Fibroblast of pulmonary artery (primary cell): ENCODE data around the gene TEAD1.

Experiments used
- DNase-seq: peaks from one replicate; pipeline ENCODE4 v3.0.0-alpha.2; 2010; ENCODE audit warnings: low read depth
- H3K4me3 ChIP-seq: replicated peaks from 2 replicates; pipeline ENCODE4 v1.5.1; 2011; ENCODE audit warnings: low read depth, mild to moderate bottlenecking, control low read depth, low read length, moderate library complexity
- TF ChIP-seq, protein P1 (sequence below): IDR thresholded peaks from 2 replicates; pipeline ENCODE4 v1.5.1; 2011; ENCODE audit warnings: mild to moderate bottlenecking, control low read depth, low read length, inconsistent platforms; ENCODE audit errors: missing control alignments

The TEAD1 gene

DNA sequence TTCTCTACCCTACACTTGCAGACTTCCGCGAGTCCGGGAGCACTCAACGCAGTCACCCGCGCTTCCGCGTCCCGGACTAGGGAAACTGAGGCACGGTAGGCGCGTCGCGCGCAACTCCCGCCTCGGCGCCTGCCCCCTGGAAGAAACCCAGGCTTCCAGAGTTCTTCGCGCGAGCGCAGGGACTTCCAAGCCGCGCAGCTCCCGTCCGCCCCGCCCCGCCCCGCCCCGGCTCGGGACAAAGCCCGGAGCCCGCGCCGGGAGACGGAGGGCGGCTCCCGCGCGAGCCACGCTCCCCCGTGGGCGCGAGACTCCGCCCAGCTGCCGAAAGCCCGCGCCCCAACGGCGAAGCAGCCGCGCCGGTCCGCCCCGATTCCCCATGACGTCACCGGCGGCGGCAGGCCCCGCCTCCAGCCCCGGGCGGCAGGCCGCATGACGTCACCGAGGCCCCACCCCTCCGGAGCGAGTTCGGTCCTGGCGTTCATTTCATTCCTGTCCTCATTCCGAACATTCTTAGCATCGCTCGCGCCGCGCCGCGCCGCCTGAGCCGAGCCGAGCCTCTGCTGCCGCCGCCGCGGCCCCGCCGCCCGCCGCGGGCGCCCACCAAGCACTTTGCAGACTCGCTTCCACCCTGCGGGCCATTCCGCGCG, at the start of gene TEAD1:
Gene TEAD1 (plus strand): TSS at position 498 of the 647 bp plus-strand sequence.
- peak; percentile 97 for DNase-seq
- TF ChIP-seq, protein P1, sequence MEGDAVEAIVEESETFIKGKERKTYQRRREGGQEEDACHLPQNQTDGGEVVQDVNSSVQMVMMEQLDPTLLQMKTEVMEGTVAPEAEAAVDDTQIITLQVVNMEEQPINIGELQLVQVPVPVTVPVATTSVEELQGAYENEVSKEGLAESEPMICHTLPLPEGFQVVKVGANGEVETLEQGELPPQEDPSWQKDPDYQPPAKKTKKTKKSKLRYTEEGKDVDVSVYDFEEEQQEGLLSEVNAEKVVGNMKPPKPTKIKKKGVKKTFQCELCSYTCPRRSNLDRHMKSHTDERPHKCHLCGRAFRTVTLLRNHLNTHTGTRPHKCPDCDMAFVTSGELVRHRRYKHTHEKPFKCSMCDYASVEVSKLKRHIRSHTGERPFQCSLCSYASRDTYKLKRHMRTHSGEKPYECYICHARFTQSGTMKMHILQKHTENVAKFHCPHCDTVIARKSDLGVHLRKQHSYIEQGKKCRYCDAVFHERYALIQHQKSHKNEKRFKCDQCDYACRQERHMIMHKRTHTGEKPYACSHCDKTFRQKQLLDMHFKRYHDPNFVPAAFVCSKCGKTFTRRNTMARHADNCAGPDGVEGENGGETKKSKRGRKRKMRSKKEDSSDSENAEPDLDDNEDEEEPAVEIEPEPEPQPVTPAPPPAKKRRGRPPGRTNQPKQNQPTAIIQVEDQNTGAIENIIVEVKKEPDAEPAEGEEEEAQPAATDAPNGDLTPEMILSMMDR: no peak
- peak within 1 kb of the TSS; percentile 80 for H3K4me3 ChIP-seq

DNA sequence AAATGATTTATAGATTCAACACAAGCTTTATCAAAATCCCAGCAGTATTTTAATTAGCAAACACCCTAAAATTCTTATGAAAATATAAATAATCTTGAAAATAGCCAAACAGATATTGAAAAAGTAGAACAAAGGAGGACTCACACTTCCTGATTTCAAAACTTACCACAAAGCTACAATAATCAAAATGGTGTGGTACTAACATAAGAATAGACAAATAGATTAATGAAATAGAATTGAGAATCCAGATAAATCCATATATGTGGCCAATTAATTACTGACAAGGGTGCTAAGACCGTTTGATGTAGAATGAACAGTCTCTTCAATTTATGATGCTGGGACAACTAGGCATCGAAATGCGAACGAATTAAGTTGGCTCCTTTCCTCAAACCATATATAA, 49.6 kb upstream of the TEAD1 start:
- DNase-seq: no peak
- no peak overlapping the region for H3K4me3 ChIP-seq
- TF ChIP-seq, protein P1: no peak

DNA sequence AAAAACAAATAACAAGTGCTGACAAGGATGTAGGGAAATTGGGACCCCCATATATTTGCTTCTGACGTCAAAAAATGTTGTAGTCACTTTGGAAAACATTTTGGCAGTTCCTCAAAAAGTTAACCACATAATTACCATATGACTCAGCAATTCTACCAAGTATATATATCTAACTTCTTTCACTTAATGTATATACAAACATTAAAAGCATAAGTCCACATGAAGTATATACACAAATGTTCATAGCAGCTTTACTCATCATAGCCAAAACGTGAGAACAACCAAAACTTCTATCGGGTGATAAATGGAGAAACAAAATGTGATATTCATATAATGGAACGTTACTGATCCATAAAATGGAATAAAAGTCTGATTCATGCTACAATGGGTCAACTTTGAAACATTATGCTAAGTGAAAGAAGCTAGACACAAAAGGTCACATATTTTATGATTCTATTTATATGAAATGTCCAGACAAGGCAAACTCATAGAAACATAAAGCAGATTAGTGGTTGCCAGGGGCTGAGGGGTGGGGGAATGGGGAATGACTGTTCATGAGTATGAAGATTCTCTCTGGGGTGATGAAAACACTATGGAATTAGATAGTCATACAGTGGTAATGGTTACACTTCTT, 48.7 kb upstream of the TEAD1 start:
- DNase-seq: peak; percentile 62
- H3K4me3 ChIP-seq: no peak overlapping the region
- TF ChIP-seq, protein P1: no peak

DNA sequence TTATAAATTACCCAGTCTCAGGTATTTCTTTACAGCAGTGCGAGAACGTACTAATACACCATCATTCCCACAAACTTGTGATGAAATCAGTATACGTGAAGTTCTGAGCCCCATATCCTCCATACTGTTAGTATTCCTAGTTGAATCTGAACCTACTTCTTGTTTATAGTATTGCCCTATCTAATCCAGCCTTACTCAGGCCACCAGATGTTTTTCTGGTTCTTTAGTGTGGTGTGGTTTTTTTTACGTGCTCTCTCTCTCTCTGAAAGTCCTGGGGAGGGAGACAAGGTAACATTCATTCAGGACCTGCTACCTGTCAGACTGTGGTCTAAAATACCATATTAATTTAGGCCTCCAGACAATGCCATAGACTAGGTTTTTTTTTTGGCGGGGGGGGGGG, 47.6 kb upstream of the TEAD1 start:
- DNase-seq: no peak
- TF ChIP-seq, protein P1: no peak
- H3K4me3 ChIP-seq: no peak overlapping the region

DNA sequence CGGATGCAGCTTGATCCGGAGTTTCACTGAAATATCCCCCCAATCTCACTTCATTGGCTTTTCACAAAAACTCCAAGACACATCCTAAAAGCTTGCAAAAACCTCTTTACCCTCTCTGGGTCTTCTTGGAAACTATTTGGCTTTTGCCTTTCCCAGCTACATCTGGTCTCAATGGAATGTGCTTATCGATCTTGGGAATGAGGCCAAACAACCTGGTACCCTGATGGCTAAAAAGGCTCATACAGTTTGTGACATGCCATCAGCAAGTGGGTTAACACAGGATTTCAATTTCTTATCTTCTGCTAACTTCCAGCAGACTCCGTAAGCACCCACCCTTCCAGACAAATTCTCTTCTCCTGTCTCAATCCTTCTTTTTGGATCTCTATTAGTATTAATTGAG, 45.9 kb upstream of the TEAD1 start:
- H3K4me3 ChIP-seq: no peak overlapping the region
- TF ChIP-seq, protein P1: no peak
- DNase-seq: no peak

DNA sequence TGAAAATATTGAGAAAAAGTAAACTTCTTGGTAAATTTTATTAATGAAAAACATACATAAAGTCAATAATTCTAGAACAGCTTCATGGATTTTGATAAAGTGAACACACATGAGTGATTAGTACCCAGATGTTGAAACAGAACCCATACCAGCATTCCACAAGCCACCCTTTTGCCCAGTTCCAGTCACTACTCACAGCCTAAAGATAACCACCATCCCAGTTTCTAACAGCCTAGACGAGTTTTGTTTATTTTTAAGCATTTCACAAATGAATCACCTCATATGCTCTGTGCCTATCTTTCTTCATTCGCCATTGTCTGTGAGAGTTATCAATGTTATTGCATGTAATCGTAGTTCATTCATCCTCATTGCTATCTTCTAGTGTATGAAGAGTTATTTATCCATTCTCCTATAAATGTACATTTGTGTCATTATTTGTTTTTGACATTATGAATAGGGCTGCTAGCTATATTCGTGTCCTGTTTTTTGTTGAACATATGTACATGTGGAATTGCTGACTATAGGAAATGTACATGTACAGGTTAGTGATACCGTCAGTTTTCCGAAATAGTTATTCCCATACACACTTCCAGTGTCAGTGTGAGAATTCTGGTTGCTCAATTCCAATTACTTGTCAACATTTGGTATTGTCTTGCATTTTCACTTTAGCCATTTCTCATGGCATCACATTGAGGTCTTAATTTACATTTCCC, 44.5 kb upstream of the TEAD1 start:
- peak; percentile 65 for DNase-seq
- TF ChIP-seq, protein P1: no peak
- H3K4me3 ChIP-seq: no peak overlapping the region
